ENCODE results near the gene CRIM1. TPM values are rescaled to one million over a fixed set of nuclear protein-coding genes. Genes with fewer than 3 reads are reported as not detected.

Gene CRIM1, protein sequence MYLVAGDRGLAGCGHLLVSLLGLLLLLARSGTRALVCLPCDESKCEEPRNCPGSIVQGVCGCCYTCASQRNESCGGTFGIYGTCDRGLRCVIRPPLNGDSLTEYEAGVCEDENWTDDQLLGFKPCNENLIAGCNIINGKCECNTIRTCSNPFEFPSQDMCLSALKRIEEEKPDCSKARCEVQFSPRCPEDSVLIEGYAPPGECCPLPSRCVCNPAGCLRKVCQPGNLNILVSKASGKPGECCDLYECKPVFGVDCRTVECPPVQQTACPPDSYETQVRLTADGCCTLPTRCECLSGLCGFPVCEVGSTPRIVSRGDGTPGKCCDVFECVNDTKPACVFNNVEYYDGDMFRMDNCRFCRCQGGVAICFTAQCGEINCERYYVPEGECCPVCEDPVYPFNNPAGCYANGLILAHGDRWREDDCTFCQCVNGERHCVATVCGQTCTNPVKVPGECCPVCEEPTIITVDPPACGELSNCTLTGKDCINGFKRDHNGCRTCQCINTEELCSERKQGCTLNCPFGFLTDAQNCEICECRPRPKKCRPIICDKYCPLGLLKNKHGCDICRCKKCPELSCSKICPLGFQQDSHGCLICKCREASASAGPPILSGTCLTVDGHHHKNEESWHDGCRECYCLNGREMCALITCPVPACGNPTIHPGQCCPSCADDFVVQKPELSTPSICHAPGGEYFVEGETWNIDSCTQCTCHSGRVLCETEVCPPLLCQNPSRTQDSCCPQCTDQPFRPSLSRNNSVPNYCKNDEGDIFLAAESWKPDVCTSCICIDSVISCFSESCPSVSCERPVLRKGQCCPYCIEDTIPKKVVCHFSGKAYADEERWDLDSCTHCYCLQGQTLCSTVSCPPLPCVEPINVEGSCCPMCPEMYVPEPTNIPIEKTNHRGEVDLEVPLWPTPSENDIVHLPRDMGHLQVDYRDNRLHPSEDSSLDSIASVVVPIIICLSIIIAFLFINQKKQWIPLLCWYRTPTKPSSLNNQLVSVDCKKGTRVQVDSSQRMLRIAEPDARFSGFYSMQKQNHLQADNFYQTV
- total RNA-seq (2022; extraction: Qiagen RNA extraction; ENCODE audit: low read depth), result 99.2 to 158 TPM (median 154 TPM) in 5 replicates

DNA sequence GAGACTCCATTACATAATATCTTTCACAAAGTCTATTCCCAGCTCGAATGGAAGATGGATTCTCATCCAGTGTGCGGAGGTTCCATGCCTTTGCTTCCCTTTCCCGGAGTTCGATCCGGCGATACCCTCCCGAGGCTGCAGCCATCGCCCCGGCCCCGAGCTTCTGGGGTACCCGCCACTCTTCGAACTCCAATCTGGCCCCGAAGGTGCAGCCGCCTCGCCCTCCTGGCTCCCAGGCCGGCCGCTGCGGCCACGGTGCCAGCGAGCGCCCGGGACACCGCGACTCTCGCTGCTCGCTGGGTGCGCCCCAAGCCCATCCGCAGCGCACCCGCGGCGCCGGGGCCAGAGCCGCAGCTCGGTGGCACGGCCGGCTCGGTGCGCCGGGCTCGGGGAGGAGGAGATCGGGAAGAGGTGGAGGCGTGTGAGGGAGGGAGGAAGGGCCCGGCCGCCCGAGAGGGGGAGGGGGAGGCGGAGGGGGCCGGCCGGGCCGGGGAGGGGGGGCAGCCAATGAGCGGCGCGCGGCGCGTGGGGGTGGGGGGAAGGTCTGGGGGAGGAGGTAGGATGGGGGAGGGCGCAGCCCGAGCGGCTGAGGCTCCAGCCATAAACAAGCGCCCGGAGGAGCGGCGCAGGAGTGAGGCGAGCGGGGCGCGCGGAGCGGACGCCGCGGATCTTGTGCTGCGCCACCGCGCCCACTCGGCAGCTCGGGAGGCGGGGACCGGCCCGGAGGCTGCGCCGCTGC is at the start of gene CRIM1:
TSS of gene CRIM1 (plus strand) at position 628 of the 739 bp plus-strand sequence. CDS start 515 bp downstream, outside the sequence.

DNA sequence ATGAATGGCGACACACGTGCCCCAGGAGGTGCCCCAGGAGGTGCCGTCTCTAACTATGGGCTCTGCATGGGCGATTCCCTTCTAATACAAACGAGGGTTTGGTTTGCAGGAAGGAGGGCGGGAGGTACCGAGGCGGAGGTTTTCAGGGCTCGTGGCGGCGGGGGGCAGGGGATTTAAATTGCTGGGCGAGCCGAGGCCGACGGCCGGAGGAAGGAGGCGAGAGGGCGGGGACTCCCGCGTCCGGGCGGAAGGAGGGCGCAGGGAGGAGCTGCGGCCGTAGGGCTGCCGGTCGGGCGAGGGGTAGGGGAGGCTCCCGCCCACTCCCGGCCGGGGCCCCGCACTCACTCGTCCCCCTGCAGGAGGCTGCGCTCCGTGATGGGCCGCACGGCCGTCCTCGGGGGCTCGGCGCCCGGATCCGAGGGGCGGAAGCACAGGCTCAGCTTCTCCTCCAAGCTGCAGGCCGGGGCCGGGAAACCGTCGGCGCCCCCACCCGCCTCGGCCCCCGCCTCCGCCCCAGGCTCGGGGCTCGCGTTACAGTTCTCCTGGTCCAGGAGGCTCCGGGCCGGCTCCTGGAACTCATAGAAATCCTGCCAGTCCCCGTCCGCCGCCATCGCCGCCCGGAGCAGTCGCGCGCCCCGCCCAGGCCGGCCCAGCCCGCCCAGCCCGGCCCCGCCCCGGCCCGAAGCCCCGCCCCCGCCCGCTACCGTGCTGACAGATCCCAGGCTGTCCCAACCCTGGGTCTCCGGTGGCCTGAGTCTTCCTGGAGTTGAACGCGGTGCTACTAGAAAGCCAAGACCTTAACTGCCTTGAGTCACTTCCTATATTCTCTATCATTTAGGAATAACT is 242.2 kb downstream of the CRIM1 start, which contains the start of gene FEZ2:
TSS of gene FEZ2 (minus strand) at position 637 of the 846 bp plus-strand sequence. CDS start at position 611, 26 bp downstream.

Other genes with a start within 250 kb of the CRIM1 start
- 39.4 to 52.0 TPM (median 42.6 TPM) in 5 replicates for gene FEZ2, start 242.4 kb downstream of the CRIM1 start, total RNA-seq (2022; extraction: Qiagen RNA extraction; ENCODE audit: low read depth)

Measured in A549 treated with GW870086 at 1 μM for 4 hours (cell line).